GM19099 (cell line): Measurements from ENCODE around the gene DCTD.

ENCODE experiments used
- POLR2A ChIP-seq: IDR thresholded peaks from 3 replicates; pipeline ENCODE4 v1.6.1; 2011; ENCODE audit warnings: low read depth; ENCODE audit not compliant: insufficient read length; ENCODE audit errors: extremely low read depth

DCTD gene

GRCh38 chr4:182843808-182844325 is 73.3 kb downstream of the DCTD start:
- TF ChIP-seq POLR2A, result no peak

- no peak for TF ChIP-seq POLR2A
Observed at GRCh38 chr4:182842759-182843390, 74.3 kb downstream of the DCTD start.

GRCh38 chr4:182842104-182842600 is 75.0 kb downstream of the DCTD start:
- no peak for TF ChIP-seq POLR2A

GRCh38 chr4:182840108-182840507 is 77.1 kb downstream of the DCTD start:
- TF ChIP-seq POLR2A, result no peak
